Neutrophil (primary cell): ENCODE measurements around the gene STARD10.

Experiments
- H3K27ac ChIP-seq: fragments of 200-600 bp; sonication (generic); 2 replicates; pipeline ENCODE4 v1.5.1; 2016; ENCODE audit warnings: mild to moderate bottlenecking, moderate library complexity
- H3K27me3 ChIP-seq: fragments of 200-600 bp; sonication (generic); 2 replicates; pipeline ENCODE4 v1.6.0; 2016; ENCODE audit warnings: mild to moderate bottlenecking
- H3K36me3 ChIP-seq: fragments of 200-600 bp; sonication (generic); 2 replicates; pipeline ENCODE4 v1.5.1; 2017
- H3K4me1 ChIP-seq, 2 experiments: fragments of 200-600 bp in 1 of 2; sonication (generic) in 1 of 2; 1 replicate in 1 of 2; 2 replicates in 1 of 2; pipeline versions ENCODE4 v1.5.1 to v1.6.1; 2013 to 2016; ENCODE audit warnings: low read depth in 1 of 2, low read length in 1 of 2, mild to moderate bottlenecking in 1 of 2, moderate library complexity in 1 of 2; ENCODE audit not compliant: control insufficient read depth in 1 of 2, insufficient read depth in 1 of 2
- H3K4me3 ChIP-seq, 2 experiments: fragments of 200-600 bp in 1 of 2; sonication (generic) in 1 of 2; 1 replicate in 1 of 2; 2 replicates in 1 of 2; pipeline ENCODE4 v1.5.1; 2013 to 2016; ENCODE audit warnings: low read depth in 1 of 2, low read length in 1 of 2, mild to moderate bottlenecking in 1 of 2, moderate library complexity in 1 of 2
- H3K9me3 ChIP-seq: fragments of 200-600 bp; sonication (generic); 2 replicates; pipeline ENCODE4 v1.5.1; 2016
- TF ChIP-seq, protein P1 (sequence below): fragments of 200-600 bp; sonication (generic); IDR thresholded peaks from 2 replicates; pipeline ENCODE4 v1.5.1; 2016; ENCODE audit warnings: antibody characterized with exemption

The STARD10 gene

DNA sequence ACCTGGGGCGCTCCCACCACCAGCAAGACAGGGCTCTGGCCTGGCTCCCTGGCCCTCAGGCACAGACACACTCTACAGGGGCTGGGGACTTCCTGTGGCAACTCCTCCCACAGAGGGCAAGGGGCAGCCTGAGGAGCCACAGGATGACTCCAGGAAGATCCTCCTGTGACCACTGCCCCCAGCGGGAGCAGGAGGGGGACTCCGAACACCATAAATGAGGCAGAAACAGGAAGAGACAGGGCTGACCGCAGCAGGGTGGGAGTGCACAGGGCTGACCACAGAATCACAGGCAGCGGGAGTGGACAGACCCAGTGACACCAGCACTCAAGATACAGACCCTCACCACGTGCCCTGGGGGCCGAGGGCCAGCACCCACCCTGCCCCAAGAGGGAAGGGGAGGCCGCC is 52.4 kb downstream of the STARD10 start:
- TF ChIP-seq, protein P1, sequence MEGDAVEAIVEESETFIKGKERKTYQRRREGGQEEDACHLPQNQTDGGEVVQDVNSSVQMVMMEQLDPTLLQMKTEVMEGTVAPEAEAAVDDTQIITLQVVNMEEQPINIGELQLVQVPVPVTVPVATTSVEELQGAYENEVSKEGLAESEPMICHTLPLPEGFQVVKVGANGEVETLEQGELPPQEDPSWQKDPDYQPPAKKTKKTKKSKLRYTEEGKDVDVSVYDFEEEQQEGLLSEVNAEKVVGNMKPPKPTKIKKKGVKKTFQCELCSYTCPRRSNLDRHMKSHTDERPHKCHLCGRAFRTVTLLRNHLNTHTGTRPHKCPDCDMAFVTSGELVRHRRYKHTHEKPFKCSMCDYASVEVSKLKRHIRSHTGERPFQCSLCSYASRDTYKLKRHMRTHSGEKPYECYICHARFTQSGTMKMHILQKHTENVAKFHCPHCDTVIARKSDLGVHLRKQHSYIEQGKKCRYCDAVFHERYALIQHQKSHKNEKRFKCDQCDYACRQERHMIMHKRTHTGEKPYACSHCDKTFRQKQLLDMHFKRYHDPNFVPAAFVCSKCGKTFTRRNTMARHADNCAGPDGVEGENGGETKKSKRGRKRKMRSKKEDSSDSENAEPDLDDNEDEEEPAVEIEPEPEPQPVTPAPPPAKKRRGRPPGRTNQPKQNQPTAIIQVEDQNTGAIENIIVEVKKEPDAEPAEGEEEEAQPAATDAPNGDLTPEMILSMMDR, result peak; percentile 30
- H3K27ac ChIP-seq, result peak overlapping the region; percentile 99
- H3K36me3 ChIP-seq, result peaks cover 13% of the 10 kb centered on the region
- H3K9me3 ChIP-seq, result no peaks in the 10 kb centered on the region
- no peaks in the 10 kb centered on the region for H3K27me3 ChIP-seq
- H3K4me1 ChIP-seq, result peaks cover 73 to 81% of the 10 kb centered on the region in 2 experiments
- peak overlapping the region; percentile 52 to 77 for H3K4me3 ChIP-seq

- Histone ChIP-seq H3K4me3 (peak overlapping the region; percentile 52 to 77), H3K9me3 (no peaks in the 10 kb centered on the region), H3K4me1 (peaks cover 75 to 86% of the 10 kb centered on the region in 2 experiments), H3K36me3 (peaks cover 9% of the 10 kb centered on the region), H3K27me3 (no peaks in the 10 kb centered on the region), H3K27ac (peak overlapping the region; percentile 99)
- TF ChIP-seq, protein P1, result no peak
Measured at GRCh38 chr11:72740562-72741428, 53.1 kb downstream of the STARD10 start.

DNA sequence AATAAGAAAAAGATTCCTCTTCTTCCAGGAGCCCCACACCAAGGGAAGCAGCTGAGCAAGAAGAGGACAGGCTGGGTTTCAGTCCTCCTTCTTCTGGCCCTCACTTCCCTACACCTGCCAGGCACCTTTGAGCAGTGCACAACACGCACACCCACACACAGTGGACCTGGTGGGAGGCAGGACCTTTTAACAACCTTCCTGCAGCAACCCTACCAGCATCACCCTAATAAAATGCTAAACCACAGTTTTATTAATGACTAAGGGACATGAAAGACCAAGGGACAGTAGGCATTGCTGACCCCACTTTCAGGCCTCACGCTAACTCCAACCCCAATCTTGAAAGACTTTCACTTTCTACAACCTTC is 53.8 kb downstream of the STARD10 start:
- no peaks in the 10 kb centered on the region for H3K27me3 ChIP-seq
- H3K4me1 ChIP-seq, result peaks cover 82 to 93% of the 10 kb centered on the region in 2 experiments
- peak overlapping the region; percentile 99 for H3K27ac ChIP-seq
- TF ChIP-seq, protein P1, result no peak
- H3K9me3 ChIP-seq, result no peaks in the 10 kb centered on the region
- peaks cover 8% of the 10 kb centered on the region for H3K36me3 ChIP-seq
- peak overlapping the region; percentile 77 to 87 for H3K4me3 ChIP-seq

GRCh38 chr11:72739240-72740059 is 54.4 kb downstream of the STARD10 start:
- Histone ChIP-seq H3K27me3 (no peaks in the 10 kb centered on the region), H3K4me3 (peak overlapping the region; percentile 77 to 87), H3K9me3 (no peaks in the 10 kb centered on the region), H3K27ac (peak overlapping the region; percentile 99), H3K36me3 (peaks cover 11% of the 10 kb centered on the region), H3K4me1 (peaks cover 84 to 95% of the 10 kb centered on the region in 2 experiments)
- TF ChIP-seq, protein P1, result no peak

GRCh38 chr11:72738199-72739141 is 55.4 kb downstream of the STARD10 start:
- H3K27ac ChIP-seq, result peak overlapping the region; percentile 99

More at GRCh38 chr11:72738199-72739141, 55.4 kb downstream of the STARD10 start:
- Histone ChIP-seq H3K27me3 (no peaks in the 10 kb centered on the region), H3K4me3 (peak overlapping the region; percentile 77 to 87), H3K4me1 (peaks cover 84 to 95% of the 10 kb centered on the region in 2 experiments), H3K36me3 (peaks cover 18% of the 10 kb centered on the region), H3K9me3 (no peaks in the 10 kb centered on the region)
- TF ChIP-seq, protein P1, result no peak
